GM12892 (cell line): ENCODE measurements around the gene ASPSCR1.
A peak's percentile ranks its signal among the peaks of the same experiment; 100 is the strongest.

Source experiments
- DNase-seq: peaks from one replicate; pipeline ENCODE4 v3.0.0; 2011; ENCODE audit not compliant: insufficient read length
- FAIRE-seq: peaks from 2 replicates; lab custom pipeline; 2011; peaks lifted over from hg19 to GRCh38; lab: Jason Lieb, UNC
- POLR2A ChIP-seq: IDR thresholded peaks from 2 replicates; pipeline ENCODE4 v1.6.1; 2011; ENCODE audit warnings: low read depth, low read length, control low read depth
- POLR2AphosphoS5 ChIP-seq: IDR thresholded peaks from 2 replicates; pipeline ENCODE4 v1.6.1; 2011; ENCODE audit warnings: low read depth, low read length, control low read depth
- TAF1 ChIP-seq: IDR thresholded peaks from 2 replicates; pipeline ENCODE4 v1.6.1; 2011; ENCODE audit warnings: low read depth, mild to moderate bottlenecking, control low read depth, low read length, borderline replicate concordance

The ASPSCR1 gene

DNA sequence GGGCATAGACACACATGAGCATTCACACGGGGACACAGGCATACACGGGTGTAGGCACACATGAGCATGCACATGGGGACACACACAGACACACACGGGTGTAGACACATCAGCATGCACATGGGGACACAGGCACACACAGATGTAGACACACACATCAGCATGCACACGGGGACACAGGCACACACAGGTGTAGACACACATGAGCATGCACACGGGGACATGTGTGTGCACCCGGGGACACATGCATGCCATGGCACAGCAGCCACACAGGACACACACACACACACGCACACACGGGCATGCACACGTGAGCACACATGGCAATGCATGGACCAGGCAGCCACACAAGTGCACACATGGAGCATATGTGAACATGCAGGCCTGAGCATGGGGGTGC, 65.2 kb downstream of the ASPSCR1 start:
- no peak for DNase-seq
- no peak for TF ChIP-seq POLR2AphosphoS5
- no peak for TF ChIP-seq POLR2A
- no peak for TF ChIP-seq TAF1
- no peak for FAIRE-seq

DNA sequence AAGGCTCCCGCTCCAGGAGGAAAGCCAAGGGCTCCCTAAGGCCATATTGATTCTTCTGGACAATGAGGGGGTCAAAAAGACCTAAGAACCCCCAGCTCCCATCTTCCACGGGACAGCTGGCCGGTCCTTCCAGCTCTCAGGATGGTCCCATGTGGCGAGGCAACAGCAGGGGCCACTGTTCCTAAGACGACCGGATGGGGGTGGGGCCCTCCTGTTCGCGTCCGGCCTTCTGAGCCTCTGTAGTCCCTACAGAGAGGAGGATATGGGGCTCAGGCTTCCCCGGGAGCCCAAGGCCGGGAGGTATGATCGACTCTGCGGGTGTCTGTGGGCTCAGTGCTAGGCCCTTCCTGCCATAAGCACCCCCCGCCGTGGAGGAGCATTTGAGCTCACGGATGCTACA, 66.1 kb downstream of the ASPSCR1 start:
- DNase-seq, result no peak

DNA sequence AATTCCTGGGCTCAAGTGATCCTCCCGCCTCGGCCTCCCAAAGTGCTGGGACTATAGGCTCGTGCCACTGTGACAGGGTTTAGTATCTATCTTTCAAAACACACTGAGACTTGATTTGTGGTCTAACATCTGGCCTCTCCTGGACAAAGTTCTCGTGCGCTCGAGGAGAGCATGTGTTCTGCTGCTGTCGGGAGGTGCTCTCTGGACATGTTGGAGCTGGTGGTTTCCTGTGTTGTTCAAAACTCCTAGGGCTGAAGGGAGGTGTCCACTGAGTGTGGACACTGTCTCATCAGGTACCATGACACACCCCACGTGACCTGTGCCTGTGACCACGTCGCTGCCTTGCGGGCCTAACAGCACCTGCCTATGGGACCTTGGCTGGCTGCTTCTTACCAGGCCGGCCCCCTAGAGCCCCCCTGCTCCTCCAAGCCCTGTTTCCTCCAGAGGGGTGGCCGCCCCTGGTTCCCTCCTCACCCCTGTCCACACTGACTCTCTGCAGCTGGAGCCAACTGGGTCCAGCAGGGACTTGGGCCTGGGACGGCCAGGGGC, 68.6 kb downstream of the ASPSCR1 start:
- FAIRE-seq, result no peak
- DNase-seq, result no peak
- TF ChIP-seq TAF1 (no peak), POLR2AphosphoS5 (no peak), POLR2A (no peak)

More for the DNA sequence above, 66.1 kb downstream of the ASPSCR1 start:
- TF ChIP-seq TAF1 (no peak), POLR2A (no peak), POLR2AphosphoS5 (no peak)
- FAIRE-seq, result no peak

GRCh38 chr17:82046903-82047302, 69.5 kb downstream of the ASPSCR1 start:
- FAIRE-seq, result no peak
- TF ChIP-seq POLR2AphosphoS5, result no peak
- no peak for TF ChIP-seq POLR2A
- TF ChIP-seq TAF1, result no peak

GRCh38 chr17:82047379-82047778, 70.0 kb downstream of the ASPSCR1 start:
- TF ChIP-seq POLR2A (no peak), POLR2AphosphoS5 (no peak; the same call in 1 of the 2 replicates), TAF1 (no peak)
- DNase-seq (no peak), FAIRE-seq (no peak)

More at GRCh38 chr17:82046903-82047302, 69.5 kb downstream of the ASPSCR1 start:
- DNase-seq, result no peak

- TF ChIP-seq POLR2A (no peak), POLR2AphosphoS5 (no peak), TAF1 (no peak)
- FAIRE-seq (no peak), DNase-seq (no peak)
Measured at GRCh38 chr17:82047914-82048570, 70.6 kb downstream of the ASPSCR1 start.

DNA sequence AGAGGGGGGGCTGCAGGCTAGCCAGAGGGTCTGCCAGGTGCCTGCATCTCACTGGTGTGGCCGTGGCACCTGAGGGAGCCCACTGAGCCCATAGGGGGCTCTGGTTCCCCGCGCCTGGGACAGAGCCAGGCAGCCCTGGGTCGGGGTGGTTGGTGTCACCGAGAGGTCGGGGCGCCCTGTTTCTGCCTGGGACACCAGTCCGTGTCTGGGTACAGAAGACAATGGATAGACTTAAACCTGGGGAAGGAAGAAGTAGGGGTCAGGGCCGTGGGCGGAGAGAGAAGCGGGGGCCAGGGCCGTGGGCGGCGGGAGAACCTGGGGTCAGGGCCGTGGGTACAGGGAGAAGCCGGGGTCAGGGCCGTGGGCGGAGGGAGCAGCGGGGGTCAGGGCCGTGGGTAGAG, 71.1 kb downstream of the ASPSCR1 start:
- no peak for TF ChIP-seq TAF1
- no peak for TF ChIP-seq POLR2AphosphoS5
- no peak for TF ChIP-seq POLR2A
- FAIRE-seq (no peak), DNase-seq (no peak)

DNA sequence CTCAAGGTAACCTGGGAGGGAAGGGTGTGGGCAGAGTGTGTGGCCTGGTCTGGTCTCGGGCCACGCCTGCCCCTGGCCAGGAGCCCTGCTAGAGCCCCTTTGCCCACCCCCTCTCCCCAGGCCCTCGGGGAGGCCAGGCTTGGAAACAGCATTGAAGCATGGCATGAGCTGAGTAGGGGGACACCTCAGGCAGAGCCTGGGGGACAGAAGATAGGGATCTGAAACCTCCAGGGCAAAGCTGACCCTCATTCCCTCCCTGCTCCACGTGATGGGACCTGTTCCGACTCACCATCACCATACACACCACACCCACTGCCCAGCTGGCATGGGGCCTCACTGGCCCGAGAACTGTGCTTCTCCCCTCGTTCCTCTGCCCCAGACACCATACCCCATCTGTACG, 71.7 kb downstream of the ASPSCR1 start:
- DNase-seq (no peak), FAIRE-seq (no peak)
- TF ChIP-seq TAF1 (no peak), POLR2A (no peak), POLR2AphosphoS5 (no peak)

- no peak for TF ChIP-seq TAF1
- TF ChIP-seq POLR2AphosphoS5, result no peak
- TF ChIP-seq POLR2A, result no peak
- no peak for DNase-seq
- FAIRE-seq, result no peak
Measured at GRCh38 chr17:82049521-82049971, 72.1 kb downstream of the ASPSCR1 start.

GRCh38 chr17:82050152-82050760, 72.8 kb downstream of the ASPSCR1 start:
- DNase-seq (no peak), FAIRE-seq (no peak)
- TF ChIP-seq POLR2AphosphoS5 (no peak), POLR2A (no peak), TAF1 (no peak)

DNA sequence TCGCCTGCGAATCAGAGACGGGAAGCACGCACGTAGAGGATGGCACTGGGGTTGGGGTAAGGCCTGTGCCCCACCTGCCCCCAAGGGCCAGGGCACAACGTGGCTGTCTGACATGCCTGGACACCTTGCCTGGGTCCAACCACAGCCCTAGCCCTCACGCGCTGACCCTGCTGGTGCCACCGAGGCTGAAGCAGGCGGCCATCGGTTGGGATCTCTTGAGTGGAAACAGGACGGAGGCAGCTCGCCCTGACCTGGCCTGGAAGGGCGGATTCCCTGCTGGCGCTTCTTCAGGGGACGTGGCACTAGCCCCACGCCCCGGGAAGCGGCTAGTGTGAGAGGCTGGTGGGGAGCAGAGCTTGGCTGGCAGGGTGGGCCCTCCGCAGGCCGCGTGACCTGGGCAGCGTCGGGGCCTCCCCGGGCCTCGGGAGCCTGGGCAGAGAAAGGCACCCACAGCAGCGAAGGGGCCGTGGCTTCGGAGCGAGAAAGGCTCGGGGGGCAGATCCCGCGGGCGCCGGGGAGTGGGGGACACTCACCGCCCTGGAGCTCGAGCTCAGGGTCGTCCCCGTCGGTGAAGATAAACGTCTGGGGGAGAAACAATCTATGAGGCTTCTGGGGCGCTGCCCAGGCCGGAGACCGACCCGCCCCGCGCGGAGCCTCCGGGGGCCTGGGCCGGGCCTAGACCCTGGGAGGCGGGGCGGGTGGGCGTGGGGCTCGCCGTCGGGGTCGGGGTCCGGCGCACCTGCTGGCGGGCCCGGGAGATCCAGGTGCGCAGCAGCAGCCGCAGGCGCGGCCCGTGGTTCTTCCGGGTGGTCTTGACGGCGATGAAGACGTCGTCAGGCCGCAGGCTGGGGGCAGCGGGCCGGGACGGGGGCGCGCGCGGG, 73.6 kb downstream of the ASPSCR1 start:
- TF ChIP-seq POLR2A, result no peak
- no peak for TF ChIP-seq TAF1
- no peak for TF ChIP-seq POLR2AphosphoS5
- DNase-seq, result peak; percentile 53
- FAIRE-seq, result peak; percentile 9
